Lung microvascular endothelial cell (primary cell): ENCODE data around the gene PCBP3. TPM values are rescaled to one million over a fixed set of nuclear protein-coding genes. Genes with fewer than 3 reads are reported as not detected.

Experiments used
- DNase-seq, 2 donors: peaks; one replicate each; pipeline versions ENCODE4 v3.0.0 to v3.0.0-alpha.2; 2010; ENCODE audit warnings: low read depth in 2 of 2
- total RNA-seq: library from RNA; depleted of rRNA; stranded (reverse); fragments of >200 nt; gene quantifications from 2 replicates; pipeline ENCODE4 v1.2.1, GENCODE V29; 2014

PCBP3 gene
- total RNA-seq, 1 donor from 2014 or later: not detected

DNA sequence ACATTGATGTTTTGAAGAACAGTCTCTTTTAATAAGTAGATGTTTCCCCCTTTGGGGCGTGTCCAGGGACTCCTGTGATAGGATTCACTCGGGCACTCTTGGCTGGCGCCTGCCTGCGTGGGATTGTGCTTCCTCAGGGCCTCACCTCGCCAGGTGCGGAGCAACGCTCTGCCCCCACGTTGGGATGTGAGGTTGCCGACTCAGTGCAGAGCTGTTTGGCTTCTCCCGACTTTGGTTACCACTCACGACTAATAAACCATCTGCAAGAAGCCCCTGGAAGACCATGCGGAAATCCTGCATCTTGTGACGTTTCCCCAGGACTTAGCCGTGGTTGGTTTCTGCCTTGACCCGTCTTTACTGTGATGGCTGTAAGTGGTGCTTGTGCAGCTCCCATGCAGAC is 106.4 kb downstream of the PCBP3 start:
- no peak for DNase-seq

DNA sequence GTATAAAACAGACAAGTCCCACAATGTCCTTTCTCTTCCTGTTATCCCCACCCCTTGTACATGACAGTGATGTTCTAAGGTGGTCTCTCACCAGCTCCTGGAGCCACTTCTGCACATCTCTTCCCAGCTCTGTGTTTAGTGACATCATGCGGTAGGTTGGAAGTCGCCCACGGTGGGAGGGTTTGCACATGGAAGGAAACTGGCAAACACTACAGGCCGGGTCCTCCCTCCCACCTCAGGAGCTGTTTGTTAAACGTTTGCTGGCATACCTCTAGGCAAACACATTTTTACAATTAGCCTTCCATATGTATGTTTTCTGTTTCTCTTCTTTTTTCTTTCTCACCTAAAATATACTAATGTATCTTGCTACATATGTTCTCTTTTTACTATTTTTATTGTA is 107.4 kb downstream of the PCBP3 start:
- DNase-seq: no peak

DNA sequence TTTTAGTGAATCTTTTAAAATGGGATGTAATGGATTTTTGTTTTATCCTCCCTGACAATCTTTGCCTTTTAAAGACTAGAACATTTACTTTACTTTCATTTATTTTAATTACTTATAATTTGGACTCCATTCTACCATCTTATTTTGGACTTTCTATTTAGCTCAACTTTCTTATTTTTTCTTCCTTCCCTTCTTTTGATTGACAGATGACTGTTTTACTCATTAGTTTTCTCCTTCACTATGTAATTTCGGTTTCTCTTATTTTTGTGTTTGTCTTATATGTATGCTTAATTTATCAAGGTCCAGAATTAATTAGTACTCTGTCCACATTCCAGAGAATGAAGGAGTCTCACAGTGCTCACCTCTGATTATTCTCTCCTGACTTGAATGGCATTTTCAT is 109.9 kb downstream of the PCBP3 start:
- DNase-seq: no peak

DNA sequence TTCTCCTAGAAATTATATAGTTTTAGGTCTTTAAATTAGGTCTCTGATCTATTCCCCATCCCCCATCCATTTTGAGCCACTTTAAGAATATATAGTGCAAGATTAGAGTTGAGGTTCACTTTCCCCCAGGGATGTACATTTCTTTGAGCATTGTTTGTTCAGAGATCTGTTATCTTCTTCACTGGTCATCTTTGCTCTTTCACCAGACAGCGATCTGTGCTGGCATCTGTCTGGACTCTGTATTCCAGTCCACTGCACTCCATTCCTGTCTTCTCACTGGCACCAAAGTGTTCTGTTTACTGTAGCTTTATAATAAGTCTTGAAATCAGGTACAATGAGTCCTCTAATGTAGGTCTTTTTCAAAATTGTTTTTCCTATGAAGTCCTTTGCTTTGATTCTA is 112.5 kb downstream of the PCBP3 start:
- no peak for DNase-seq

DNA sequence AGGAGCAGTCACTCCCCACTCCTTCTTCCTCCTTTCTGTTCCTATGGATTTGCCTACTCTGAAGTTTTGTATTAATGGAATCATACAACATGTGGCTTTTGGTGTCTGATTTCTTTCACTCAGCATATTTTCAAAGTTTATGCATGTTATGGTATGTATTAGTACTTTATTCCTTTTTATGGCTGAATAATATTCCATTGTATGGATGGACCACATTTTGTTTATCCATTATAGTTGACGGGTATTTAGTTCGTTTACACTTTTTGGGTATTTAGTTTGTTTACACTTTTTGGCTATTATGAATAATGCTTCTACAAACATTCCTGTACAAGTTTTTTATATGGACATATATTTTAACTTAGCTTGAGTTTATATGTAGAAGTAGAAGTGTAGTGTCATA is 113.1 kb downstream of the PCBP3 start:
- DNase-seq: no peak

DNA sequence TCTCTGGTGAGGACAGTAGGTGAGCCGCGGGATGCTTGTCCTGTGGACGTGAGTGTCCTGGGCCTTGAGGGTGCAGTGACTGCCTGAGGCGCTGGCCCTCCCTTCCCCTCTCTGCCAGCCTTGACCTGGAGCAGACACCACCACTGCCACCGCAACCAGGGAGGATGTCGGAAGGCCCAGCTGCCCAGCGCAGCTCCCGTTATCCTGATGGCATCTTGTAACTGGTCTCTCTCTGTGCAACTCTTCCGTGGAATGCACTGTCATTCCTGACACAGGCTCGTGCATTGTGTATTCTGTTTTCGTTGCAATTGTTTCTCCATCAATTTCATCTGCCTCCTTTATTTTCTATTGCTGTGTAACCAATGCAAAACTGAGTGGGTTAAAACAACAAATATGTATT is 118.2 kb downstream of the PCBP3 start:
- no peak for DNase-seq

DNA sequence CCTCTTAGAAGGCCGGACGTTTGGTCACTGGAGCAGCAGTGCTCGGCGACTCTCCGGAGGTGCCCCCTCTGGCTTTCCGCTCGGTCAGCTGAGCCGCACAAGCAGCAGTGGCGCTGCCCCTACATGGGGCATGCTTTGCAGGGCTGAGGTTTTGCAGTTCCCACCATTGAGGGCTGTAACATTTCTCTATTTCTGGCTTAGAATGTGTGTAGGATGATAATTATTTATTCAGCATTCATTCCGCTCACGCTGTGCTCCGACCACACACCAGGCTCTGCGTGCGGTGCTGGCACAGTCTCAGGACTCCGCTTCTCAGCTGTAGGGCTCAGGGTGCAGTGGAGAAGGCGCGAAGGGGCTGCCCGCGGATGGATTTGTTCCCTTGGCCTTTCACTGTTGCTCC is 119.5 kb downstream of the PCBP3 start:
- DNase-seq: no peak

DNA sequence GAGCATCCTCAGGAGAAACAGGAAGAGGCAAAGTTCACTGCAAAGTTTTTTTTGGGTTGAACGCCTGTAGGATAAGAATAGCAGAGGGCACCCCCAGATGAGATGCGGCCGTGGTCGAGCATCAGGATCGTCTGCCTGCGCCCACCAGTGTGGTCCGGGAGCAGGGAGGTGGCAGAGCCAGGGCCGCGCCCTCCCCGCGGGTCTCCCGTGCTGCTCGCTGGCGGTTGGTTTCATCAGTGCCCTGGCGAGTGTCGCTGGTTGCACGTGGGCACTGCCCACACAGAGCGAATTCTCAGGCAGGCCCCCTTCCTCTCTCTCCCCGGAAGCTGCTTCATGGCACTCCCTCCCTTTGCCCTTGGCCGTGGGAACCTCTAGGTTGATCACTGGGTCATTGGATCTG is 120.0 kb downstream of the PCBP3 start:
- DNase-seq: no peak

DNA sequence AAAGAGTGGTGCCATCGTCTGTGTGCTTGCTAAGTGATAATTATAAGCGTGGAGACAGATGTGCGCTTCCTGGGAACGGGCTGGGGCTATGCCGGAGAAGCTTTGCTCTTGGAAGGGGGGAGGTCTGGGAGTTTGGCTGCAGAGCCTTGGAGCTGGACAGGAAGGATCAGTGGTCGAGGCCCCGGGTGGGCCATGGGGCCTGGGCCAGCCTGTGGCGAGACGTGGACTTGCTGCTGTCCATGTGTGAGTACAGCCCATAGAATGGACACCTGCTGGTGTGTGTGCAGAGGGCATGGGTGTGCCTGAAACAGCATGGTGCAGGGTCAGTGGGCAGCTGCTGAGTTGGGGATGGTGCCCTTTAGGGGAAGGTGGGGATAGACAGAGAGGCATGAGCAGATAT is 121.3 kb downstream of the PCBP3 start:
- no peak for DNase-seq

DNA sequence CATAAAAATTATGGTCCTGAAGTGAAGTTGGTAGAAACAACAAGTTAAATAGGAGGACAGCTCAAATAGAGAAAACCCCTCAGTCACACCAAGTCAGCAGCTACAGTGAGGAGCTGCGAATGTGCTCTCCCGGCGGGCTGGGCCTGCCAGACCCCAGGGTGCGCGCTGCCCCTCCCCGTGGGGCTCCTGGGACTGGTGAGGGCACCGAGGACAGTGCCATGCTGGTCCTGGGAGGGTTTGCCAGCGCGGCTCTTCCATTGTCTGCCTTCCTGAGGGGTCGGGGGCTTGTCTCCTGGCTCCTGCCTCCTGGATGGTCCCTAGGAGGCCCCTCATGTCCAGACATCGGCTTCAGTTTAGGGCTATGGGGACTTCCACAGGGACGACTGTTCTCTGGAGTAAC is 121.8 kb downstream of the PCBP3 start:
- DNase-seq: no peak

DNA sequence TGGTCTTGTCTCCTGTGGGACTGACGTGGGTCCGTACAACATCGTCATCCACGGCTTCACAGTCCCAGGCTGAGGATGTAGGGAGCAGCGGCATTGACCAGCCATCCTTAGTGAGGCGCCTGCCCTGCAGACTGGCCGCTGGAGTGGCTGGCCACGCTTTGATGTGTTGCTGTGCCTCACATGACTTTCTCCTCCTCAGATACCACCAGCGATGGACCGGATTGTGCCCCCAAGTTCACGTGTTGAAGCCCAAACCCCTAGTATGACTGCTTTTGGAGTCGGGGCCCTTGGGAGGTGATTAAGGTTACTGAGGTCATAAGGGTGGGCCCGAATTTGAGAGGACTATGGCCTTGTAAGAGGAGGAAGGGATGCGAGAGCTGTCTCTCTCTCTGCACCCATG is 122.5 kb downstream of the PCBP3 start:
- no peak for DNase-seq

DNA sequence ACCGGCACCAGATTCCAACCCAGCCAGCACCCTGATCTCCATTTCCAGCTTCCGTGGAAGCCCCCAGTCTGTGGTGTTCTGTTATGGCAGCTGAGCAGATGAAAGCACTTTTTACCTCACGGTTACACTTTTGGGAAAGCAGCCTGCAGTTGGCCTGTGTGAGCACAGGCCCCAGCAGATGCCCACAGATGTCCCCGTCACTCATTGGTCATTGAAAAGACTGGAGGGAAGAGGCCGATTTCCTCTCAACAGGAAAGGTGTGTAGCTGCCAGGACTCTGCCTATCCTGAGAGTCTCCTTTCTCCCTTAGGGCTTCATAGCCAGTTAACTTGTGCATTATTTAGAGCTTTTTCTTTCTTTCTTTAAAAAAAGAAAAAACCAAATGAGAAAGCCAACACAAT is 123.0 kb downstream of the PCBP3 start:
- no peak for DNase-seq

DNA sequence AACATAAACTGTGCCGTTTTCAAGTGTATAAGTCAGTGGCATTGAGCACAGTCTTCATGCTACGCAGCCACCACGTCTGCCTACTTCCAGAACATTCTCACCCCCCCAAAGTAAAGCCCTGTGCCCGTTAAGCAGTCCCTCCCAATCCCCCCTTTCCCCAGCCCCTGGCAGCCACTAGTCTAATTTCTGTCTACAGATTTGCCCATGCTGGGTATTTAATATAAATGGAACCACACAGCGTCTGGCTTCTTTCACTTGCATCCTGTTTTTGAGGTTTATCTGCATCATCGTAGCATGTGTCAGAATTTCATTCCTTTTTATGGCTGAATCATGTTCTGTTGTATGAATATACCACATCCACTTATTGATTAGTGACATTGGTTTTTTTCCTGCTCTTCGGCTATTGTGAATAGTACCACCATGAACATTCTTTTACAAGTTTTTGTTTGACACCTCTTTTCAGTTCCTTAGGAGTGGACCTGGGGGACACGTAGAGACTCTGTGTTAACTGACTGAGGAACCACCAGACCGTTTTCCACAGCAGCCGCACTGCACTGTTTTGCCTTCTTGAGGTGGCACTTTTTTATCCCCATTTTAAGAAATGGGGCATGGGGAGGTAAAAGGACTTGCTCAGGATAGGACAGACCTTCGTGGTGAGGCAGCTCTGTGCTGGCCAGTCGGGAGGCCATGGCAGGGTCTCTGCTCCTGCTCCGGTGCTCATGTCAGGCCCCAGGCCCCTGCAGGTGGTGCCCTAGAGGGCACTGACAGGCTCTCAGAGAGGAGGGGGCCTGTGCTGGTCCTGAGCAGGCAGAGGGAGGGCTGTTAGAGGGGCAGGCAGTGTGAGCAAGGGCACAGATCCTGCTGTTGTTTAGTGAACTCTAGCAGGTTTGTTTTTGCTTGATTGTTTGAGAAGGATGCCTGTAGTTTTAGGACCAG is 123.8 kb downstream of the PCBP3 start:
- no peak for DNase-seq

DNA sequence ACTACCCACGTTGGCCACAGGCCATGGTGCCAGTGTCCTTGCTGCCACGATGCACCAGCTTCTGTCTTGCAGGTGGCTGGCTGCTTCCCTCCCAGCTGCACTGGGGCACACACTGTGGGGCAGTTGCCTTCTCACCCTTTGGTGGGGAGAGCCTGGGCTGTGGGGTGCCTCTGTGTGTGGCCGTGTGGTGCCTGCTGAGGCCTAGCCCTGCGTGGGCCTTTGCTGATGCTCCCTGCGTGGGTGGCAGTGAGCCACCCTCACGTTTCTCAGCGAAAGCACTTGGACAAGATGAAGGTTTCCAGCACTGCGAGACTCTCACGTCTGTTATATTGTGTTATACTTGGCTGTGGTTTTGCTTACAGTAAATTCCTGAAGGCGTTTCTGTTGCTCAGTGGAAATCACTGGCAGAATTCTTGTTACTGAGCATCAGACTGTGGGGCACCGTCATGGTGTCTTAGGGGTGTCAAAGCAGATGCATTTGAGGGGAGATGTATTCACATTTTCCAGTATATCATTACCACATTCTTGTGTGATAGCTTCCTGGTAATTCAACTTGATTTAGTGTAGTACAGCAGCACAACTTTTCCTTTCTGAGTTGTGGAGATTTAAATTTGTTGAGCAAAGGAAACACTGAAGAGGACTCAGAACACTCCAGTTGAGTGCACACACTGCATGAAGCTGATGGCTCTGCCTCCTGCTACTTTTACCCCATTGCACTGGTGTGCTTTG is 124.7 kb downstream of the PCBP3 start:
- no peak for DNase-seq

DNA sequence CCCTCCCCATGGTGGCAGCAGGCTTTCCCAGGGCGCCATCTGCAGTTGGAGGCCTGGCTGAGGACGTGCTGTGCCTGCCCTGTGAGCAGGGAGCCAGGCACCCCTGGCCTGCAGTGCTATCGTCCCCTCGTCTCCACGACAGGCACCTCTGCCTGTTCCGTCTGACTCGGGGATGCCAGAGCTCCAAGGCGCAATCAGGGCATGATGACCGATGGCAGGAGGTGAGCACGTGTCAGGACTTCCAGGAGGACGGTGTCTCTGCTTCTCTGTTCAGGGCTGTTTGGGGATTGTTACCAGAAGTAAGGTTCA is 125.2 kb downstream of the PCBP3 start:
- DNase-seq: no peak

DNA sequence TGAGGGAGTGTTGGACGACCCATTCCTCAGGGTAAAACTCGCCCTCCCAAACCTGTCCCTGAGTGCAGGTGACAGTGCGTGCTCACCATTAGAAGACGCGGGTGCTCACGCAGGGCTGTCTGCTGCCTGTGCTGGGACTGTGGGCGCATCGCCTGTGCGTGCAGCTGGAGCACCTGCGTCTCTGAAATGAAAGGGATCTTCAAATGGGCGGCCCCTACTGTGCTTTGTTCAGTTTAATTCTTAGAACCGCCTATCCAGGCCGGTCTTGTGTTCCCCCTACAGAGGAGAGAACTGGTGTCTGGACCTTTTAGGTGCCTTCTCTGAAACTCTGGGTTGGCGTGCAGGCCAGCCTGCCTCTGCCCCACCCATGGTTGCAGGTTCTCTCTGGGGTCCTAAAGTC is 125.8 kb downstream of the PCBP3 start:
- no peak for DNase-seq

DNA sequence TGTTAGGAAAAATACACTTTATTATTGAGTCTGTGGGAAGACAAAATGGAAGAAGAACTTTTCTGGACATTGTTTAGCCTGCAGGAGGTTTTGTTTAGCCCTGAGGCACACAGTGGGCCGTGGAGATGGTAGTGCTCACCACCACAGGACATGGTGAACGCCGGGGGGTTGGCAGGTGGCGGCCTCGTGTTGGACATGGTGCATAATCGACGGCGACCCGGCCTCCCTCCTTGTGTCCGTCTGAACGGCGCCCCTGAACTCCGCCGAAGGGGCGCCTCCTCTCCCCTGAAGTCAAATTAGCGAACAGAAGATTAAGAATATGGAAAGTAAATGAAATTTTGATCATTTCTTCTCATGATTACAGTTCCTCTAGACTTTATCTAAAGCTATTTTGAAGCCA is 126.4 kb downstream of the PCBP3 start:
- no peak for DNase-seq

DNA sequence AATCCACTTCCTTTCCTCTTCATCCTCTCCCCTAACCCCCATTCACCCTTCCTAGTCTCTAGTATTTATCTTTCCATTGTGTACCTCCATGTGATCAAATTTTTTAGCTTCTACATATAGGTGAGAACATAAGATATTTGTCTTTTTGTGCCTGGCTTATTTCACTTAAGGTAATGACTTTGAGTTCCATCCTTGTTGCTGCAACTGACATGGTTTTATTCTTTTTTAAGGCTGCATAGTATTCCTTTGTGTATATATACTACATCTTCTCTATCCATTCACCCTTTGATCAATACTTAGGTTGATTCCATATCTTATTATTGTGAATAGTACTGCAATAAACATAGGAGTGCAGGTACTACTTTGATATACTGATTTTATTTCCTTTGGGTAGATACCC is 128.7 kb downstream of the PCBP3 start:
- no peak for DNase-seq

DNA sequence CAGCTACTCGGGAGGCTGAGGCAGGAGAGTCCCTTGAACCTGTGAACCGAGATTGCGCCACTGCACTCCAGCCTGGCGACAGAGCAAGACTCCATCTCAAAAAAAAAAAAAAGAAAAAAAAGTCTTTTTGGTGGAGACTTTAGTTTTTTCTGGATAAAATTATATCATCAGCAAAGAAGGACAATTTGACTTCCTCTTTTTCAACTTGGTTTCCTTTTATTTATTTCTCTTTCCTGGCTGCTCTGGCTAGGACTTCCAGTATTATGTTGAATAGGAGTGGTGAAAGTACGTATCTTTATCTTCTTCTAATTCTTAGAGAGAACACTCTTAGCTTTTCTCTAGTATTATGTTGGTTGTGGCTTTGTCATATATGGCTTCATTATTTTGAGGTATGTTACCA is 130.8 kb downstream of the PCBP3 start:
- DNase-seq: no peak

DNA sequence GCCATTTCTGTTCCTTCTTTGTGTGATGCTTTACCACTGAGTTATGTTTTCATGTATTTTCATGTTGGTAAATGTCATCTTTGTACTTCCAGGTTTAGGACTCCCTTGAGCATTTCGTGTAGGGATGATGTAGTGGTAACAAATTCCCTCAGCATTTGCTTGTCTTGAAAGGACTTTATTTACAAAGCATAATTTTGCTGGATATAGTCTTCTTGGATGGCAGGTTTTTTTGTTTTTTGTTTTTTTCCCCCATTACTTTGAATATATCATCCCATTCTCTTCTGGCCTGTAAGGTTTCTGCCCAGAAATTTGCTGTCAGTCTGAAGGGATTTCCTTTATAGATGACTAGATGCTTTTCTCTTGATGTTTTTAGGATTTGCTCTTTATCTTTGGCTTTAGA is 133.4 kb downstream of the PCBP3 start:
- no peak for DNase-seq

DNA sequence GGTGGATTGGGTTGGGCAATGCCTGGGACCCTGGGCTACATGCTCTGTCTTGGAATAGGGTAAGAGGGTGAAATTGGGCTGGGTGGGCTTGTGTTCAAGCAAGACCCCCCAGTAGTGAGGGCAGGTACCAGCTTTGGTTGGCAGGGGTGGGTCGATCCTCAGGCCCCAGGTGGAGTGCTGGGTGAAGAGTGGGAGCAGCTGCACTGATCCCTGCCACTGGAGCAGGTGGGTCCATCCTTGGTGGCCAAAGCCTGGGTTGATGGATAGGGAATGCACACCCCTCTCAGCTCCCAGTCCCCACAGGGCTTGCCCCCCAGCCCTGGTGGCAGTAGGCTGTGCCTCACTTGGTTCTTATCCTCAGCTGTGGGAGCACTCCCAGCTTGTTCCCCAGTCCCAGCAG is 135.2 kb downstream of the PCBP3 start:
- DNase-seq: no peak

DNA sequence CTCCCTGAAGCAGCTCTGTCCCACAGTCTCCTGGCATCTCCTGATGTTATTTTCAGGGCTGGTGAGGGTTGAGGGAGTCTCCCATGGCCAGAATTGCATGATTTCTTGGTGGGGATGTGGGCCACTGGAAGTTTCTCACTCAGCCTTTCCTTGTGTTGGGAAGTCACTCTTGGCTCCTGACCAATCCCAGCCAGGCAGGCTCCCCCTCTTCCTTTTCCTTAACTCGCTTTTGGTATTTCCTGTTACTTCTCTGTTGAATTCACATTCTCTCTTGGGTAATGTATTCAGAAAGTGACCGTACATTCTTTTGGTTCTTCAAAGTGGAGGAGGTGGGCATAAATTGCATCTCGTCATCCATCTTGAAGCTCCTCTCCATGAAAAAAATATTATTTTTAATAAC is 135.7 kb downstream of the PCBP3 start:
- DNase-seq: no peak

DNA sequence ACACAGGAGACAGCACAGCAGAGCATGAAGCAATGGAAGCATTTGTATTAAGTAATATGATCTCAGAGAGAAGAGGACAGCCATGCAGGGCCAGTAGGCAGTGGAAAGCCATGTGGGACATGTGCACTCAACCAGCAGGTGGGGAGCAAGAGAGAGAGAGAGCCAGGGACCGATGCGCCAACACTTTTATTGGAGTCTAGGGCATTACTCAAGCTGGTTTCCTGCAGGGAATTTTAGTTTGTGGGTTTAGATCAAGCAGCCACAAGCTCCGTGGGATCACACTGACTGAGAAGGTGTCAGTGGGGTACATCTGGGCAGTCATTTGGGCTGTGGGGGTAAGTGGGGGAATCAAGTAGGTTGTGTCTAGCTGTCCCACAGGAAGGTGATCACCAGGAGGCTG is 137.1 kb downstream of the PCBP3 start:
- no peak for DNase-seq
